CD4-positive, alpha-beta T cell treated with Interleukin-15 for 4 hours (primary cell): ENCODE measurements around the gene NAT10.
A peak's percentile ranks its signal among the peaks of the same experiment; 100 is the strongest.
"Not testable (repeated sequence)": the region's sequence is repeated elsewhere in the genome, so short reads cannot be mapped to it uniquely, and the experiment has no call there.

ENCODE experiments used
- DNase-seq: peaks from one replicate; pipeline ENCODE4 v3.0.0-alpha.2; 2020; ENCODE audit warnings: low spot score

NAT10 gene

GRCh38 chr11:34105079-34105956 lies at the start of gene NAT10:
TSS of gene NAT10 (plus strand) at chr11:34105629. CDS start at chr11:34108226, 2,597 bp downstream.
- peak; percentile 98 for DNase-seq

- no peak for DNase-seq
These were observed 48.8 kb upstream of the NAT10 start for GRCh38 chr11:34056672-34057071.

DNA sequence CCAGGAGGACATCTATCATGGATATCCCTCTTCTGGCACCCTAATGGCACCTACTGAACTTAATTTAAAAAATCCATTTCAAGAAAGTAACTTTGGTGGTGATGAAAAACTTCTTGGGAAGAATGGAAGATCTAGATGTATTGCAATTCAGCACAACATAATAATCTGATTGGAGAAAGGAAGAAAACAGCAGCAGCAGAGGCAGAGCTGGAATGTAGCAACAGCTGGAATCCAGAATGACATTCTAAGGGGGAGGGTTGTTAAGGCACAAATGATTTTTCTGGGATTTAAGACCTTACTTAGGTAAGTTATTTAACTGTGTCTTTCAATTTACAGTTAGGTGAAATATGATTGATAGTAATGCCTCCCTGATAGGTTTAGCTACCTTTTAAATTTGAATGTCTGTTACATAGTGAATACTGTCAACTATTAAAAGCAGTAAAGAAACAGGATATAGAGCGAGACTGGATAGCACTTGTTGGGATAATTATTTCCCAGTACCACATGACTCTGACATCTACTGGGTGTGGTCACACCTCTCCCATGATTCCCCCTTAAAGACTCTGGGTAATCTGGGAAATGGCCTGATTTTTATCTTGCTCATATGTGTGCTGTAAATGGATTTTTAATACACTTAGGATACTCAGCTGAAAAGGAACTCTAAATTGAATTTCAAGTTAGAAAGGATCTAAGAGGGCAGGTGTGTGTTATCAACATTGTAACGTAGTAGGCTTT lies 42.2 kb upstream of the NAT10 start:
- DNase-seq = no peak

DNA sequence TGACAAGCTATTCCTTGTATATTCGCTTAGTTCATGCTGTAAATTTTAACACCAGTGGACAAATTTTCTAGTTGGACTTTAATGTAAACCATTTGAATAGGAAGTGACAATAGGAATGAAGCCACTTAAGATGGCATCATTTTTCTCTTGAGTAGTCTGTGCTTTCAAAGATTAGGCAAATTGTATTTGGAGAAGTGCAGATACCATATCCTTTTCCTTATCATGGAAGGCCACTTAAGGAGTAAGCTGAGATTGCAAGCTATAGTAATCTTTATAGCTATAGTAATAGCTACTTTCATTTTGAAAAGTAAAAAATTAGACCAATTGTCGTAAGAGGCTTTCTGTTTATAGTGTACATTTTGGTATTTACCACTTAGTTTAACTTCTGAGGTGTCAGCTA lies 41.1 kb upstream of the NAT10 start:
- DNase-seq = no peak

DNA sequence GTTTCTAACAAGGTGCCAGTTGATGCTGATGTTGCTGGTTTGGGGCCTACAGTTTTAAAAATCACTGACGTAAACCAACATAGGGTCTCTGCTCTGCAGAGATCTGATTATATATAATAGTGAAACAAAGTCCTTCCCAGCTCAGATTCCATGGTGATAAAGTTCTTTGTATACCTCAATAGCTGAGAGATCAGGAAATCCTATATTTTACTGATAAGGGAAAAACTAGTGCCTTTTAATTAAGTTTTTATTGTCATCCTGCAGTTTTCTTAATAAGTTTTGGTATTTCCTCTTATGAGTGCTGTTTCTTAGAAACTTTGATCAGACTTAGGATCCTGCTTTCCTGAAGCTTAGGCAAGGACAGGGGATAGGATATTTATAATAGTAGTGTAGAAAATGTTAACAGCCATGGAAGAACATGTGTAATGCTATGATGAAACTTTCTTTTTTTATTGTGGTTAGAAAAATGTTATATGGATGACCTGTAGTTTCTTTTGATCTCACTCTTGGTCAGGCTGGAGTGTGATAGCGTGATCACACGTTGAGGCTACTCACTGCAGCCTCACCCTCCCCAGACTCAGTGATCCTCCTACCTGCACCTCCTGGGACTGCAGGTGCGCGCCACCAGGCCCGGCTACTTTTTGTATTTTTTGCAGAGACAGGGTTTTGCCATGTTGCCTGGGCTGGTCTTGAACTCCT lies 39.8 kb upstream of the NAT10 start:
- no peak for DNase-seq

- not testable (repeated sequence) for DNase-seq
These were observed 38.7 kb upstream of the NAT10 start for GRCh38 chr11:34066766-34067165.

DNA sequence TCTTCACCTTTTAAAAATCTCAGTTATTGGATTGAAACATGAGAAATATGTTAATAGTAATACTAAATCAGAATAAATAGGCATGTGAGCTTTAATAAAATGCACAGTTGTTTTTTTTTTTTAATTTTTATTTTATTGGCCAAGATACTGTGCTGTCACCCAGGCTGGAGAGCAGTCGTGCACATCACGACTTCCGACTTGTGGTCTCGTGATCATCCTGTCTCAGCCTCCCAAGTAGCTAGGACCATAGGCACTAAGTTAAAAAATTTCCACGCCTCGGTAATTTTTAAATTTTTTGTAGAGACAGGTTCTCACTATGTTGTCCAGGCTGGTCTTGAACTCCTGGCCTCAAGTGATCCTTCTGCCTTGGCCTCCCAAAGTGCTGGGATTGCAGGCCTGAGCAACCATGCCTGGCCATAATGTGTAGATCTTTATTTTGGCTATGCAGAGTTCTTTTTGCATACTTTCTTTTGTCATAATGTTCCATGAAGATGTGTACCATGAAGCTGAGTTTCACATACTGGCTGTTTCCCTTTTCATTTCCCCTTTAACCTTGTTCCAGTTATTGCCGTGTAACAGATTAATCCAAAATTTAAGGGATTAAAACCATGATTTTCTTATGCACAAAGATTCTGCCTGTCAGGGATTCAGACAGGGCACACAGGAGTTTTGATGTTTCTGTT lies 37.9 kb upstream of the NAT10 start:
- DNase-seq = no peak

- no peak for DNase-seq
These were observed 37.3 kb upstream of the NAT10 start for GRCh38 chr11:34068111-34068510.

GRCh38 chr11:34071306-34071705 lies 34.1 kb upstream of the NAT10 start:
- DNase-seq = not testable (repeated sequence)

DNA sequence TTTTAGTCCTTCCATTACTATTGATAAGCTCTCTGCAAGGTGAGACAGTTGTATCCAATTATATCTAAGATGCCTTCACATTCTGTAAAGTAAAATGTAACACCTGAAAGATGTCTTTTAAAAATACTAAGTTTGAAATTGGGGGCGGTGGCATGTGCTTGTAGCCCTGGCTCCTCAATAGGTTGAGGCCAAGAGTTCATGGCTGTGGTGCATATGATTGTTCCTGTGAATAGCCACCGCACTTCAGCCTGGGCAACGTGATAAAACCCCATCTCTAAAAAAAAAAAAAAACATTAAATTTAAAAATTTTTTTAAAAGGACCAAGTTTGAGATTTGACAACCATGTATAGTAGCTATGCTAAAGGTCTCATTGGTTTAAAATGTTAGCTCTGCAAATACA lies 33.4 kb upstream of the NAT10 start:
- no peak for DNase-seq

DNA sequence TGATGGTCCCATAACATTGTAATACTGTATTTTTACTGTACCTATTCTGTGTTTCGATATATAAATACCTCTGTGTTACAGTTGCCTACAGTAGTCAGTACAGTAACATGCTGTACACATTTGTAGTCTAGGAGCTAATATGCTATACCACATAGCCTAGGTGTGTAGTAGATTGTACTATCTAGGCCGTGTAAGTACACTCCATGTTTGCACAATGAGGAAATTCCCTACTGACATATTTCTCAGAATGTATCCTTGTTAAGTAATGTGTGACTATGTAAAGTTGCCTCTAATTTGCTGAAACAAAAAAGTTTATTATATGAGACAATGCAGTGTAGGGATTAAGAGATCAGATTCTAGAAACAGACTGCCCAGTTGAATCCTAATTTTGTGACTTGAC lies 32.6 kb upstream of the NAT10 start:
- no peak for DNase-seq

- no peak for DNase-seq
These were observed 31.0 kb upstream of the NAT10 start for GRCh38 chr11:34074391-34074790.

- no peak for DNase-seq
These were observed 30.1 kb upstream of the NAT10 start for GRCh38 chr11:34075178-34075820.

- DNase-seq = no peak
These were observed 24.8 kb upstream of the NAT10 start for GRCh38 chr11:34080609-34081008.

- no peak for DNase-seq
These were observed 20.8 kb upstream of the NAT10 start for GRCh38 chr11:34084637-34085036.

DNA sequence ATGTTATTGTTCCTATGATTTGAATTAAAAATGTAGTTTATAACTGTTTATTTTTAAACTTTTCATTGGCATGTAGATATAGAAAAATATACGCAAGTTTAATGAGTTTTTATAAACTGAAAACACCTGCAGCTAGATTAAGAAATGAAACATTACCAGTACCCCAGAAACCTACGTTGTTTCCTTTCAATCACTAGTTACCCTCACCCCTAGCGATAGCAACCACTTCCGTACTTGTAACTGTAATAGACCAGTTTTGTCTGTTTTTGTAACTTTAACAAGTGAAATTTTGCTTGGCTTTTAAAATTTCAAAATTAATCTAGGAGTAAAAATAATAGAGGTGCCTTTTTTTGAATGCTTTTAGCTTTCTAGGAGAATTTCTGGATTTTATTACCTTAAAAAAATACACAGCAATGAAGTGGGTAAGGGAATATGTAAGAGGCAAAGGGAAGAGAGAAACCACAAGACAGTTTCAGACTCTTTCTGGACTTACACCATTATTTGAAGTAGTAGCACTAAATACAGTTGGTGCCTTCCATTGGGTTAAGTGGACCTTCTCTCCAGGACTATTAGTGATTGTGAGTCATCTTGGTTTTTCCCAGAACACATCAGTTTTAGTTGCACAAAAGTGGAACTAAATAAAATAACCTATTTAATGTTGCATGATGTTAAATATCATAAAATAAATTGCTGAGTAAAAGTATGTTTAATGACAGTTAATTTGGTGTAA lies 18.7 kb upstream of the NAT10 start:
- DNase-seq = peak; percentile 25

- DNase-seq = no peak
These were observed 13.6 kb upstream of the NAT10 start for GRCh38 chr11:34091825-34092224.

DNA sequence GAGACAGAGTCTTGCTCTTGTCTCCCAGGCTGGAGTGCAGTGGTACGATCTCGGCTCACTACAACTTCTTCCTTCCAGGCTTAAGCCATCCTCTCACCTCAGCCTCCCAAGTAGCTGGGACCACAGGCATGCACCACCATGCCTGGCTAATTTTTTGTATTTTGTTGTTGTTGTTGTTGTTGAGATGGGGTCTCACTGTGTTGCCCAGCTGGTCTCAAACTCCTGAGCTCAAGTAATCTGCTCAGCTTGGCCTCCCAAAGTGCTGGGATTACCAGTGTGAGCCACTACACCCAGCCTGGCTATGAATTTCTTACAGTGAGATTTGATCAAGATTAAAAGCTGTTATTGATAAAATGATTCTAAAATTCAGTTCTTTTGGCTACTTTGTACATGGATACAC lies 10.5 kb upstream of the NAT10 start:
- not testable (repeated sequence) for DNase-seq

DNA sequence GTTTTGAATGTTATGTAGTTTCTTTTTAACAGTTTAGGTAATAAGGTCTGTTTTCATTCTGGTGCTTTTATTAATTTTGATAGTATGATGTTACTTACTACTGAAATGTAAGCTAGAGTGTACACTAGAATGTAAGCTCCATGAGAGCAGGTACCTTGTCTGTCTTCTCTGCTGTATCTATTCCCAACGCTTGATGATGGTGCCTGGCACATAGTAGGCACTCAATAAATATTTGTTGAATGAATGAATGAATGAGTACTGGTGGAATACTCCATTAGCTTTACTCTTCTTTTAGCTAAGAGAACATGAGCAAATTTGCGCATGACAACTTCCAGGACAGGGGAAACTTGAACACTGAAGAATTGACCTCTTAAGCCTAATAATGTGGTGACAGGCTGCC lies 6.6 kb upstream of the NAT10 start:
- DNase-seq = no peak

DNA sequence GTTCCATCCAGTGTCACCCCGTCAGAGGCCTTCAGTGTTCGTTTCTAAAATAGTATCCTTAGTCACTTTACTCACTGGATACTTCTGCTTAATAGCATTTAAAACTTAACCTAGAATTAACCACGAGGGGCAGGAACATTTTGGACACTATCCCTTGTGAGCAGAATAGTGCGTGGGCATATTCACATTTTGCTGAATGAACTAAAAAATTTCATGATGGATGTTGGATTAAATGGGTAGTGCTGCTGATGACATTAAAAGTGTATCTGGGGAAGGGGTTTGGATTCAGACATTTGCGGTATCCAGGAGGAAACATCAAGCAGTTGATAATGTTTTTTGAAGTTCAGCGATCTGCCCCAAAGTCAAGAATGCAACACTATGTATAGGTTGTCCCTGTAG lies 750 bp upstream of the NAT10 start:
- no peak for DNase-seq

DNA sequence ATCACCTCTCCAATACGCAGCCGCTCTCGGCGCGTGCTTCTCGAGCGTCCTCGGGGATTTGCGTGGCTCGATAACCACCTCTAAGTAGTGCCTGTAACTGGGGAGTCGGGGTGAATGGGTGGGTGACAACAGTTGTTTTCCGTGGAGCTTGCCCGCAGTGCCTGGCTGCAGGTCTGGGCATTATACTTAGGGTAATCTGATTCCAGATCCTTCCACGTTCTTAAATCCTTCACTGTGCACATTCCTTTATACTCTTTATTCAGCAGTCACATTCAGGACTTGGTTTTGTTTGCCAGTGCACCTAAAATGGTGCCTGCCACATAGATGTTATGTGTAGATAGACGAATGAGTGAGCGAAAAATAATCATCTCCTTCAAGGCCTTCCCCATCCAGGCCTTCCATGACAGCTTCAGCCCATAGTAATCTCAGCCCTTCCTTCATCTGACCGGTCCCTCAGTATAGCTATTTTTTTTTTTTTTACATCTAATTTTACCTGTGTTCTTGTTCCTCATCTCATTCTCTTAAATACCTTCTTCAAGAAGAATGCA lies 602 bp downstream of the NAT10 start:
- no peak for DNase-seq
